ENCODE results near the gene RASGEF1B. TPM values are rescaled to one million over a fixed set of nuclear protein-coding genes. Genes with fewer than 3 reads are reported as not detected.
A peak's percentile ranks its signal among the peaks of the same experiment; 100 is the strongest.

Gene RASGEF1B
- total RNA-seq, 1 donor from 2014 or later = 10.7 TPM

GRCh38 chr4:81436096-81436495, 35.6 kb downstream of the RASGEF1B start:
- H3K27ac Mint-ChIP-seq (ENCODE audit: unreplicated experiment) = no peak overlapping the region
- H3K4me3 Mint-ChIP-seq (ENCODE audit: unreplicated experiment) = no peak overlapping the region
- no peak for TF ChIP-seq CTCF (IDR thresholded peaks at IDR 0.05; ENCODE audit: unreplicated experiment)
- no peak for DNase-seq (ENCODE audit: low spot score)
- no peaks in the 10 kb centered on the region for H3K27me3 Mint-ChIP-seq (ENCODE audit: unreplicated experiment)
- H3K4me1 Mint-ChIP-seq (ENCODE audit: unreplicated experiment) = no peaks in the 10 kb centered on the region
- peaks cover 15% of the 10 kb centered on the region for H3K36me3 Mint-ChIP-seq (ENCODE audit: low read depth, unreplicated experiment)
- H3K9me3 Mint-ChIP-seq (ENCODE audit: unreplicated experiment) = no peaks in the 10 kb centered on the region

GRCh38 chr4:81432825-81433224, 38.9 kb downstream of the RASGEF1B start:
- Mint-ChIP-seq H3K9me3 (ENCODE audit: unreplicated experiment) (no peaks in the 10 kb centered on the region), H3K4me1 (ENCODE audit: unreplicated experiment) (peaks cover 2% of the 10 kb centered on the region), H3K27me3 (ENCODE audit: unreplicated experiment) (no peaks in the 10 kb centered on the region), H3K36me3 (ENCODE audit: low read depth, unreplicated experiment) (peaks cover 22% of the 10 kb centered on the region), H3K27ac (ENCODE audit: unreplicated experiment) (no peak overlapping the region), H3K4me3 (ENCODE audit: unreplicated experiment) (no peak overlapping the region)
- no peak for DNase-seq (ENCODE audit: low spot score)
- no peak for TF ChIP-seq CTCF (IDR thresholded peaks at IDR 0.05; ENCODE audit: unreplicated experiment)

GRCh38 chr4:81431971-81432370, 39.7 kb downstream of the RASGEF1B start:
- Mint-ChIP-seq H3K9me3 (ENCODE audit: unreplicated experiment) (no peaks in the 10 kb centered on the region), H3K4me3 (ENCODE audit: unreplicated experiment) (no peak overlapping the region), H3K27ac (ENCODE audit: unreplicated experiment) (no peak overlapping the region), H3K4me1 (ENCODE audit: unreplicated experiment) (peaks cover 6% of the 10 kb centered on the region), H3K36me3 (ENCODE audit: low read depth, unreplicated experiment) (peaks cover 22% of the 10 kb centered on the region), H3K27me3 (ENCODE audit: unreplicated experiment) (no peaks in the 10 kb centered on the region)
- no peak for TF ChIP-seq CTCF (IDR thresholded peaks at IDR 0.05; ENCODE audit: unreplicated experiment)
- no peak for DNase-seq (ENCODE audit: low spot score)

- Mint-ChIP-seq H3K27ac (ENCODE audit: unreplicated experiment) (peak overlapping the region; percentile 36), H3K27me3 (ENCODE audit: unreplicated experiment) (no peaks in the 10 kb centered on the region), H3K4me3 (ENCODE audit: unreplicated experiment) (peak overlapping the region; percentile 79), H3K9me3 (ENCODE audit: unreplicated experiment) (no peaks in the 10 kb centered on the region), H3K4me1 (ENCODE audit: unreplicated experiment) (peaks cover 6% of the 10 kb centered on the region), H3K36me3 (ENCODE audit: low read depth, unreplicated experiment) (peaks cover 28% of the 10 kb centered on the region)
- DNase-seq (ENCODE audit: low spot score) = no peak
- TF ChIP-seq CTCF (IDR thresholded peaks at IDR 0.05; ENCODE audit: unreplicated experiment) = no peak
These were observed 42.1 kb downstream of the RASGEF1B start for GRCh38 chr4:81429607-81430006.

GRCh38 chr4:81429031-81429430, 42.7 kb downstream of the RASGEF1B start:
- Mint-ChIP-seq H3K36me3 (ENCODE audit: low read depth, unreplicated experiment) (peaks cover 28% of the 10 kb centered on the region), H3K4me3 (ENCODE audit: unreplicated experiment) (peak overlapping the region; percentile 79), H3K27me3 (ENCODE audit: unreplicated experiment) (no peaks in the 10 kb centered on the region), H3K27ac (ENCODE audit: unreplicated experiment) (no peak overlapping the region), H3K4me1 (ENCODE audit: unreplicated experiment) (peaks cover 6% of the 10 kb centered on the region), H3K9me3 (ENCODE audit: unreplicated experiment) (no peaks in the 10 kb centered on the region)
- no peak for TF ChIP-seq CTCF (IDR thresholded peaks at IDR 0.05; ENCODE audit: unreplicated experiment)
- no peak for DNase-seq (ENCODE audit: low spot score)

Measured in endothelial cell (in vitro differentiated cells).